ENCODE data around the gene SMAP2.

DNA sequence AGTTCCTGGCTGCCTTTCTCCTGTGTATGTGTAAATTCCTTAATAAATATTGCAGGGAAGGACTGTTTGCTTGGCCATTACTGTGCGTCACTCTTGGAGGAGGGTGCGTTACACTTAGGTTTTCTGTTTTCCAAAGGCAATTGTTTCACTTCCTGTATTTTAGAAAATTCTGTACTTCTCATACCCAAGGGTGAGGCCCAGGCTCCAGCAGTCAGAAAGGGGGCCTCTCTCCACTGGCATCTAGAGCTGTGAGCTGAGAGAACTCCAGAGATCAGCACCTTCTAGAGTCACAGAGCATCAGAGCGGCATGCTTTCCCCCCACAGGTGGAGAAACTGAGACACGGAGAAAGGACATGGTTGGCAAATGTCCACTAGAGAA, 49.7 kb downstream of the SMAP2 start:
- no peak for TF ChIP-seq POLR2A (IDR thresholded peaks at IDR 0.05; ENCODE audit: extremely low read depth, insufficient read length)
- TF ChIP-seq, protein P1, sequence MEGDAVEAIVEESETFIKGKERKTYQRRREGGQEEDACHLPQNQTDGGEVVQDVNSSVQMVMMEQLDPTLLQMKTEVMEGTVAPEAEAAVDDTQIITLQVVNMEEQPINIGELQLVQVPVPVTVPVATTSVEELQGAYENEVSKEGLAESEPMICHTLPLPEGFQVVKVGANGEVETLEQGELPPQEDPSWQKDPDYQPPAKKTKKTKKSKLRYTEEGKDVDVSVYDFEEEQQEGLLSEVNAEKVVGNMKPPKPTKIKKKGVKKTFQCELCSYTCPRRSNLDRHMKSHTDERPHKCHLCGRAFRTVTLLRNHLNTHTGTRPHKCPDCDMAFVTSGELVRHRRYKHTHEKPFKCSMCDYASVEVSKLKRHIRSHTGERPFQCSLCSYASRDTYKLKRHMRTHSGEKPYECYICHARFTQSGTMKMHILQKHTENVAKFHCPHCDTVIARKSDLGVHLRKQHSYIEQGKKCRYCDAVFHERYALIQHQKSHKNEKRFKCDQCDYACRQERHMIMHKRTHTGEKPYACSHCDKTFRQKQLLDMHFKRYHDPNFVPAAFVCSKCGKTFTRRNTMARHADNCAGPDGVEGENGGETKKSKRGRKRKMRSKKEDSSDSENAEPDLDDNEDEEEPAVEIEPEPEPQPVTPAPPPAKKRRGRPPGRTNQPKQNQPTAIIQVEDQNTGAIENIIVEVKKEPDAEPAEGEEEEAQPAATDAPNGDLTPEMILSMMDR (IDR thresholded peaks at IDR 0.05; ENCODE audit: low read depth, low read length): no peak
